ENCODE measurements around the gene ZNF511.

Gene ZNF511

GRCh38 chr10:133299224-133299623 lies 9.5 kb upstream of the ZNF511 start:
- no peak for DNase-seq (ENCODE audit: low read depth)
- no peak for TF ChIP-seq POLR2A (IDR thresholded peaks at IDR 0.05; ENCODE audit: extremely low read depth, insufficient read length)
- TF ChIP-seq, protein P1, sequence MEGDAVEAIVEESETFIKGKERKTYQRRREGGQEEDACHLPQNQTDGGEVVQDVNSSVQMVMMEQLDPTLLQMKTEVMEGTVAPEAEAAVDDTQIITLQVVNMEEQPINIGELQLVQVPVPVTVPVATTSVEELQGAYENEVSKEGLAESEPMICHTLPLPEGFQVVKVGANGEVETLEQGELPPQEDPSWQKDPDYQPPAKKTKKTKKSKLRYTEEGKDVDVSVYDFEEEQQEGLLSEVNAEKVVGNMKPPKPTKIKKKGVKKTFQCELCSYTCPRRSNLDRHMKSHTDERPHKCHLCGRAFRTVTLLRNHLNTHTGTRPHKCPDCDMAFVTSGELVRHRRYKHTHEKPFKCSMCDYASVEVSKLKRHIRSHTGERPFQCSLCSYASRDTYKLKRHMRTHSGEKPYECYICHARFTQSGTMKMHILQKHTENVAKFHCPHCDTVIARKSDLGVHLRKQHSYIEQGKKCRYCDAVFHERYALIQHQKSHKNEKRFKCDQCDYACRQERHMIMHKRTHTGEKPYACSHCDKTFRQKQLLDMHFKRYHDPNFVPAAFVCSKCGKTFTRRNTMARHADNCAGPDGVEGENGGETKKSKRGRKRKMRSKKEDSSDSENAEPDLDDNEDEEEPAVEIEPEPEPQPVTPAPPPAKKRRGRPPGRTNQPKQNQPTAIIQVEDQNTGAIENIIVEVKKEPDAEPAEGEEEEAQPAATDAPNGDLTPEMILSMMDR (IDR thresholded peaks at IDR 0.05; ENCODE audit: low read depth, low read length): no peak
- TF ChIP-seq MYC (IDR thresholded peaks at IDR 0.05; ENCODE audit: low read depth, low read length): no peak
- H3K4me3 ChIP-seq (ENCODE audit: low read depth, low read length): no peak overlapping the region

- TF ChIP-seq, protein P2, sequence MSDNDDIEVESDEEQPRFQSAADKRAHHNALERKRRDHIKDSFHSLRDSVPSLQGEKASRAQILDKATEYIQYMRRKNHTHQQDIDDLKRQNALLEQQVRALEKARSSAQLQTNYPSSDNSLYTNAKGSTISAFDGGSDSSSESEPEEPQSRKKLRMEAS (IDR thresholded peaks at IDR 0.05; ENCODE audit: low read depth, low read length): no peak
- TF ChIP-seq MYC (IDR thresholded peaks at IDR 0.05; ENCODE audit: low read depth, low read length) (no peak), POLR2A (IDR thresholded peaks at IDR 0.05; ENCODE audit: extremely low read depth, insufficient read length) (no peak)
- TF ChIP-seq, protein P1 (IDR thresholded peaks at IDR 0.05; ENCODE audit: low read depth, low read length): no peak
- no peak for DNase-seq (ENCODE audit: low read depth)
- no peak overlapping the region for H3K4me3 ChIP-seq (ENCODE audit: low read depth, low read length)
Observed at GRCh38 chr10:133299738-133300137, 9.0 kb upstream of the ZNF511 start.

- H3K4me3 ChIP-seq (ENCODE audit: low read depth, low read length): no peak overlapping the region
- no peak for DNase-seq (ENCODE audit: low read depth)
- no peak for TF ChIP-seq POLR2A (IDR thresholded peaks at IDR 0.05; ENCODE audit: extremely low read depth, insufficient read length)
- TF ChIP-seq MYC (IDR thresholded peaks at IDR 0.05; ENCODE audit: low read depth, low read length): no peak
- TF ChIP-seq, protein P1 (IDR thresholded peaks at IDR 0.05; ENCODE audit: low read depth, low read length): no peak
- TF ChIP-seq, protein P2 (IDR thresholded peaks at IDR 0.05; ENCODE audit: low read depth, low read length): no peak
Observed at GRCh38 chr10:133302230-133302629, 6.5 kb upstream of the ZNF511 start.

DNA sequence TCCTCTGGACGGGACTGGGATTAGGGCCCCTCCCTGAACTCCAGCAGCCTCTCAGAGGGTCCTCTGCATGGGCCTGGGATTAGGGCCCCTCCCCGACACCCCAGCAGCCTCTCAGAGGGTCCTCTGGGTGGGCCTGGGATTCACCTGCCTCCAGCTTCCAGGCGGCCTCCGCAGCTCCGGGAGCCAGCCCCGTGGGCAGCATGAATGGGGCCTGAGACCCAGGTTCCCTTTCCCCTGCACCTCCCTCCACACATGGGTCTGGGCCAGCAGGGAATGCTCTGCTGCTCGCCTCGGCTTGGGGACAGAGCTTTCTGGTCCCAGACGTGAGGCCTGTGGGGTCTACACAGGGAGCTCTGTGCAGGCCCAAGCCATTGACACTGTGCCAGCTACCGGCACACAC lies 5.5 kb upstream of the ZNF511 start:
- no peak for TF ChIP-seq MYC (IDR thresholded peaks at IDR 0.05; ENCODE audit: low read depth, low read length)
- TF ChIP-seq, protein P2 (IDR thresholded peaks at IDR 0.05; ENCODE audit: low read depth, low read length): no peak
- TF ChIP-seq, protein P1 (IDR thresholded peaks at IDR 0.05; ENCODE audit: low read depth, low read length): no peak
- no peak for TF ChIP-seq POLR2A (IDR thresholded peaks at IDR 0.05; ENCODE audit: extremely low read depth, insufficient read length)
- no peak for DNase-seq (ENCODE audit: low read depth)
- H3K4me3 ChIP-seq (ENCODE audit: low read depth, low read length): no peak overlapping the region

- TF ChIP-seq POLR2A (IDR thresholded peaks at IDR 0.05; ENCODE audit: extremely low read depth, insufficient read length): no peak
- TF ChIP-seq, protein P1 (IDR thresholded peaks at IDR 0.05; ENCODE audit: low read depth, low read length): no peak
- no peak for TF ChIP-seq MYC (IDR thresholded peaks at IDR 0.05; ENCODE audit: low read depth, low read length)
- TF ChIP-seq, protein P2 (IDR thresholded peaks at IDR 0.05; ENCODE audit: low read depth, low read length): no peak
- H3K4me3 ChIP-seq (ENCODE audit: low read depth, low read length): no peak overlapping the region
- DNase-seq (ENCODE audit: low read depth): no peak
Observed at GRCh38 chr10:133306097-133306476, 2.6 kb upstream of the ZNF511 start.

DNA sequence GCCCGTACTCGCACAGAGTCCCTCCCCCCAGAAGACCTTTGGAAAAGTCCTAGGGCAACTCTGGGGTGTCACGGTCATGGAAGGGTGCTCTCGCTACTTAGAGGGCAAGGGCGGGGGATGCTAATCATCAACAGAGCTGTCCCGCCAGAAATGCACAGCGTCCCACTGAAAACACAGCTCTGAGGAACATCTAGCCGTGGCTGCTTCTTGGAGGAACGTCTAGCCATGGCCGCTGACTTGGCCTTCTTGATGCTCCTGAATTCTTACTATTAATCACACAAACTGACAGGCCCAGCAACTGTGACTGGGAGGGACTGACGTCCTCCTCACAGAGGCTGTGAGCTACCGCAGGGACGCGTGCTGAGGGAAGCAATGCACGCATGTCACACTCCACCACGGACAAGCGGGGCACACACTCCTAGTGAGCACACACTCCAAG lies 1.8 kb upstream of the ZNF511 start:
- peak overlapping the region; percentile 93 for H3K4me3 ChIP-seq (ENCODE audit: low read depth, low read length)

More for the DNA sequence above, 1.8 kb upstream of the ZNF511 start:
- TF ChIP-seq, protein P2 (IDR thresholded peaks at IDR 0.05; ENCODE audit: low read depth, low read length): no peak
- DNase-seq (ENCODE audit: low read depth): no peak

Data from NB4 (cell line).